ENCODE results near the gene CCDC70.
"Not testable (repeated sequence)": the region's sequence is repeated elsewhere in the genome, so short reads cannot be mapped to it uniquely, and the experiment has no call there.

The CCDC70 gene

GRCh38 chr13:51861723-51862300 lies at the start of gene CCDC70:
Gene CCDC70 (plus strand): TSS chr13:51861969. CDS start chr13:51865412, 3,443 bp downstream.
- peak; percentile 22 for DNase-seq (ENCODE audit: low spot score)

GRCh38 chr13:51814071-51814470 lies 47.7 kb upstream of the CCDC70 start:
- no peak for DNase-seq (ENCODE audit: low spot score)

- peak; percentile 66 for DNase-seq (ENCODE audit: low spot score)
Observed at GRCh38 chr13:51814825-51815650, 46.7 kb upstream of the CCDC70 start.

- DNase-seq (ENCODE audit: low spot score): no peak
Observed at GRCh38 chr13:51815848-51816247, 45.9 kb upstream of the CCDC70 start.

GRCh38 chr13:51816604-51817249 lies 45.0 kb upstream of the CCDC70 start:
- DNase-seq (ENCODE audit: low spot score): no peak

GRCh38 chr13:51817717-51818116 lies 44.1 kb upstream of the CCDC70 start:
- DNase-seq (ENCODE audit: low spot score): no peak

GRCh38 chr13:51818276-51818675 lies 43.5 kb upstream of the CCDC70 start:
- no peak for DNase-seq (ENCODE audit: low spot score)

GRCh38 chr13:51818781-51819511 lies 42.8 kb upstream of the CCDC70 start:
- DNase-seq (ENCODE audit: low spot score): no peak

- no peak for DNase-seq (ENCODE audit: low spot score)
Observed at GRCh38 chr13:51819544-51819943, 42.2 kb upstream of the CCDC70 start.

- no peak for DNase-seq (ENCODE audit: low spot score)
Observed at GRCh38 chr13:51820016-51820597, 41.7 kb upstream of the CCDC70 start.

- DNase-seq (ENCODE audit: low spot score): no peak
Observed at GRCh38 chr13:51821606-51822005, 40.2 kb upstream of the CCDC70 start.

- DNase-seq (ENCODE audit: low spot score): no peak
Observed at GRCh38 chr13:51822106-51822815, 39.5 kb upstream of the CCDC70 start.

- no peak for DNase-seq (ENCODE audit: low spot score)
Observed at GRCh38 chr13:51823359-51823758, 38.4 kb upstream of the CCDC70 start.

GRCh38 chr13:51823863-51824262 lies 37.9 kb upstream of the CCDC70 start:
- DNase-seq (ENCODE audit: low spot score): no peak

- DNase-seq (ENCODE audit: low spot score): not testable (repeated sequence)
Observed at GRCh38 chr13:51824712-51825111, 37.1 kb upstream of the CCDC70 start.

GRCh38 chr13:51825165-51825592 lies 36.6 kb upstream of the CCDC70 start:
- DNase-seq (ENCODE audit: low spot score): no peak

GRCh38 chr13:51825681-51826254 lies 36.0 kb upstream of the CCDC70 start:
- DNase-seq (ENCODE audit: low spot score): no peak

- peak; percentile 72 for DNase-seq (ENCODE audit: low spot score)
Observed at GRCh38 chr13:51826606-51827005, 35.2 kb upstream of the CCDC70 start.

GRCh38 chr13:51827254-51827653 lies 34.5 kb upstream of the CCDC70 start:
- no peak for DNase-seq (ENCODE audit: low spot score)

GRCh38 chr13:51828730-51829567 lies 32.8 kb upstream of the CCDC70 start:
- no peak for DNase-seq (ENCODE audit: low spot score)

Measured in COLO829 (cell line).